Body of pancreas (tissue), 4 donors: ENCODE results near the gene RECK. TPM values are rescaled to one million over a fixed set of nuclear protein-coding genes. Genes with fewer than 3 reads are reported as not detected.
"Not testable (repeated sequence)": the region's sequence is repeated elsewhere in the genome, so short reads cannot be mapped to it uniquely, and the experiment has no call there.

Experiments
- ATAC-seq: fragments of 150-250 bp; one replicate; pipeline ENCODE4 v1.9.1; 2016
- DNase-seq, 4 donors: peaks; one replicate each; pipeline ENCODE4 v3.0.0-alpha.2; 2019
- H3K27ac ChIP-seq, 4 donors: fragments of 200-600 bp; sonication (generic); 1 replicate in 3 of 4; 2 replicates in 1 of 4; pipeline versions ENCODE4 v1.5.1 to v1.6.1; 2016 to 2019; ENCODE audit warnings: mild to moderate bottlenecking in 1 of 4, mixed read lengths in 1 of 4, moderate library complexity in 1 of 4
- H3K27me3 ChIP-seq, 2 donors: fragments of 200-600 bp; sonication (generic); one replicate each; pipeline ENCODE4 v1.6.0; 2016; ENCODE audit warnings: mild to moderate bottlenecking in 1 of 2
- H3K36me3 ChIP-seq, 2 donors: fragments of 200-600 bp; sonication (generic); replicated peaks in 1 of 2; 2 replicates each; pipeline ENCODE4 v1.5.1; 2016; ENCODE audit warnings: low read depth in 2 of 2; ENCODE audit not compliant: insufficient read depth in 1 of 2
- H3K4me1 ChIP-seq: fragments of 200-600 bp; sonication (generic); one replicate; pipeline ENCODE4 v1.6.0; 2016
- H3K4me3 ChIP-seq, 2 donors: fragments of 200-600 bp; sonication (generic); 1 replicate in 1 of 2; 2 replicates in 1 of 2; pipeline ENCODE4 v1.5.1; 2016 to 2019
- H3K9me3 ChIP-seq, 3 donors: fragments of 200-600 bp; sonication (generic); 1 replicate in 2 of 3; 2 replicates in 1 of 3; pipeline ENCODE4 v1.5.1; 2016
- CTCF ChIP-seq, 7 experiments: fragments of 450-650 bp in 4 of 7; fragments of 200-600 bp in 3 of 7; sonication (generic) in 3 of 7; IDR thresholded peaks; one replicate each; pipeline ENCODE4 v1.5.1; 2016 to 2019; ENCODE audit warnings: antibody characterized with exemption in 7 of 7
- POLR2A ChIP-seq, 3 donors: fragments of 450-650 bp; IDR thresholded peaks; one replicate each; pipeline ENCODE4 v1.6.1; 2016; ENCODE audit warnings: antibody characterized with exemption in 3 of 3, mild to moderate bottlenecking in 2 of 3
- WGBS, 2 donors: methylation state at CpG; one replicate each; pipeline ENCODE4 v1.1.5; 2017; 5-methylcytosine and 5-hydroxymethylcytosine counted together
- intact Hi-C: fragments of 100-400 bp; cut with DNase I; formaldehyde crosslinking; loops from one replicate; pipeline ENCODE4 v1.15.1; 2023
- total RNA-seq, 2 donors: library from RNA; depleted of rRNA; stranded (reverse); fragments of >200 nt; gene quantifications; one replicate each; pipeline ENCODE4 v1.1.0, GENCODE V29; 2016

Gene RECK
- total RNA-seq, 2 donors from 2014 or later = 2.6 to 7.0 TPM

- DNase-seq (no peak), ATAC-seq (no peak)
- Histone ChIP-seq H3K27ac (no peak overlapping the region), H3K4me1 (peaks cover 4% of the 10 kb centered on the region), H3K4me3 (no peak overlapping the region), H3K36me3 (no peaks in the 10 kb centered on the region), H3K27me3 (no peaks in the 10 kb centered on the region), H3K9me3 (peaks cover 0 to 6% (median 0%) of the 10 kb centered on the region in 3 donors)
- TF ChIP-seq CTCF (IDR thresholded peaks at IDR 0.05) (no peak), POLR2A (IDR thresholded peaks at IDR 0.05) (no peak)
- 92 to 95% methylated on average over 1 of the region's 1 CpG for WGBS, 2 donors
- intact Hi-C loops = no loop called here
Observed at GRCh38 chr9:35996358-35996970, 40.2 kb upstream of the RECK start.

GRCh38 chr9:35997016-35997415, 39.7 kb upstream of the RECK start:
- DNase-seq, H3K36me3 ChIP-seq, intact Hi-C loops, H3K27ac ChIP-seq, H3K4me3 ChIP-seq, ATAC-seq, H3K9me3 ChIP-seq, H3K27me3 ChIP-seq, H3K4me1 ChIP-seq: not testable (repeated sequence)
- 90 to 95% methylated on average over 4 of the region's 4 CpGs for WGBS, 2 donors

GRCh38 chr9:35998333-35998732, 38.4 kb upstream of the RECK start:
- Histone ChIP-seq H3K27me3 (no peaks in the 10 kb centered on the region), H3K27ac (no peak overlapping the region), H3K36me3 (no peaks in the 10 kb centered on the region), H3K4me1 (peaks cover 4% of the 10 kb centered on the region), H3K4me3 (no peak overlapping the region), H3K9me3 (peaks cover 0 to 6% (median 0%) of the 10 kb centered on the region in 3 donors)
- ATAC-seq (no peak), DNase-seq (no peak)
- 96 to 100% methylated on average over 1 of the region's 1 CpG for WGBS, 2 donors
- TF ChIP-seq POLR2A (IDR thresholded peaks at IDR 0.05) (no peak), CTCF (IDR thresholded peaks at IDR 0.05) (no peak)
- intact Hi-C loops = no loop called here

- no peak overlapping the region for H3K27ac ChIP-seq
- H3K4me3 ChIP-seq = no peak overlapping the region
- ATAC-seq = no peak
- intact Hi-C loops = no loop called here
- TF ChIP-seq POLR2A (IDR thresholded peaks at IDR 0.05) = no peak
- no peak for TF ChIP-seq CTCF (IDR thresholded peaks at IDR 0.05)
- no peaks in the 10 kb centered on the region for H3K27me3 ChIP-seq
- no peak for DNase-seq
- no peaks in the 10 kb centered on the region for H3K36me3 ChIP-seq
- no peaks in the 10 kb centered on the region for H3K9me3 ChIP-seq
- 60 to 88% methylated on average over 1 of the region's 1 CpG for WGBS, 2 donors
- H3K4me1 ChIP-seq = no peaks in the 10 kb centered on the region
Observed at GRCh38 chr9:36005891-36006290, 30.8 kb upstream of the RECK start.

GRCh38 chr9:36006549-36007315, 30.0 kb upstream of the RECK start:
- no peak overlapping the region for H3K4me3 ChIP-seq
- no peaks in the 10 kb centered on the region for H3K4me1 ChIP-seq
- ATAC-seq = no peak
- H3K27ac ChIP-seq = no peak overlapping the region
- TF ChIP-seq CTCF (IDR thresholded peaks at IDR 0.05) (no peak), POLR2A (IDR thresholded peaks at IDR 0.05) (no peak)
- intact Hi-C loops = no loop called here
- H3K36me3 ChIP-seq = no peaks in the 10 kb centered on the region
- WGBS, 2 donors = 48 to 61% methylated on average over 3 of the region's 3 CpGs
- H3K27me3 ChIP-seq = no peaks in the 10 kb centered on the region
- no peaks in the 10 kb centered on the region for H3K9me3 ChIP-seq
- DNase-seq = no peak
